NCI-H69 (cell line): ENCODE measurements around the gene CALML6.
"Not testable (repeated sequence)": the region's sequence is repeated elsewhere in the genome, so short reads cannot be mapped to it uniquely, and the experiment has no call there.

Source experiments
- DNase-seq: peaks from one replicate; lab custom pipeline; 2025; lab: John Stamatoyannopoulos, UW

CALML6 gene, protein sequence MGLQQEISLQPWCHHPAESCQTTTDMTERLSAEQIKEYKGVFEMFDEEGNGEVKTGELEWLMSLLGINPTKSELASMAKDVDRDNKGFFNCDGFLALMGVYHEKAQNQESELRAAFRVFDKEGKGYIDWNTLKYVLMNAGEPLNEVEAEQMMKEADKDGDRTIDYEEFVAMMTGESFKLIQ

DNA sequence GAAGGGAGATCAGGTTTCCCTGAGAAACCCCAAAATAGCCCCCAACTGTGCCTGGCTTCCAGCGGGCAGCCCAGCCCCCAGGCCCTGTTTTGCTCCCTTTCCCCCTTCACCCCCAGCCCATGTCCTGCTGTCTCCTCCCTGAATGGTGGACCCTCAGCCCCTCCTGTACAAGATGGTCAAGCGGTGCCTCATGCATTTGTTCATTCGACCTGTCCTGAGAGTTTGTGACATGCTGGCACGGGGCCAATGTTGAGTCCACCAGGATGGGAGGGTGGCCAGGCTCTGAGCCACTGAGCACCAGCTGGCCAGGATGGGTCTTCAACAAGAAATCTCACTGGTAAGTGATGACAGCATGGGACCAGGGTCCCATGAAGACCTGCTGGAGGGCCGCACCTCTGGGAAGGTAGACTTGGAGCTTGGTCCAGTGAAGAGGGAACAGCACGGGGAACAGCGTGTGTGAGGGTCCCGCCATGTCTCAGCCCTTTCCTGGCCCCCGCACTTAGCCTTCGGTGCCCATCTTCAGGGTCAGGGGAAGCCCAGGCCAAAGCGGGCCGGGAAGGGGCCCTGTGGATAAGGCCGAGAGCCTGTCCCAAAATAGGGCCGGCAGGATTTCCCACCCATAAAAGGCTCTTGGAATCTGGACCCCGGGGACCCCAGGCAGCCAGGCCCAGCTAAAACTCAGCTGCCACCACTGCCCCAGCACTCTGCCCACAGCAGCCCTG, at the start of gene CALML6:
Gene CALML6 (plus strand): TSS at position 290 of the 722 bp plus-strand sequence. CDS start 21 bp downstream, at position 311.
- no peak for DNase-seq

DNA sequence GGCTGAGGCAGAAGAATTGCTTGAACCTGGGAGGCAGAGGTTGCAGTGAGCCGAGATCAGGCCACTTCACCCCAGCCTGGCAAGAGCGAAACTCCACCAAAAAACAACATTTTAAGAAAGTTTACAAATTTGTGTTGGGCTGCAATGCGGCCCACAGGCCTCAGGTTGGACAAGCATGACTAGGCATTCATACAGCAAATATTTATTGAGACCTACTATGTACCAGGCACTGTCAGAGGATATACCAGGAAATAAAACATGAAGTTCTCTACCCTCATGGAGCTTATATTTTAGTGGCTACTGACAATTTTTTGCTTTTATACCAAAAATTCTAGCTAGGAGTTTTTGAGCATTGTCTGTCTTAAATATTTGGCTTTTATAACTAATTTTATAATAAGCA, 47.9 kb upstream of the CALML6 start:
- no peak for DNase-seq

DNA sequence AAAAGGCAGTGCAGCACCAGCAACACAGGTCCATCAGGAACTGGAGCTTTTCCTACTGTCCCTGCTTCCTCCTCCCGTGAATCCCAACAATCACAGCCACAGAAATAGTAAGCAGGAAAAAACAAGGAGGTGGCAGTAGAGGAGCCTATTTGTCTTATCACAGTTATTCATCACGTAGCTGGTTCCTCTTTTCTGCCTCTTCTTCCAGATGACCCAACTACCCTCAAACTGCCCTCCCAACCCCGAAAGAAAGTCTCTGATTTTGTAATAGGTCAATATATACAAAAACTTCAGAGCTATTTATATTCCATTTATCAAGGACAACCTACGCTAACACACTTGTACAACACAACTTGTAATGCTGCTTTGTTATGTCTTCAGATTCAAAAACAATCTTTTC, 45.6 kb upstream of the CALML6 start:
- no peak for DNase-seq

DNA sequence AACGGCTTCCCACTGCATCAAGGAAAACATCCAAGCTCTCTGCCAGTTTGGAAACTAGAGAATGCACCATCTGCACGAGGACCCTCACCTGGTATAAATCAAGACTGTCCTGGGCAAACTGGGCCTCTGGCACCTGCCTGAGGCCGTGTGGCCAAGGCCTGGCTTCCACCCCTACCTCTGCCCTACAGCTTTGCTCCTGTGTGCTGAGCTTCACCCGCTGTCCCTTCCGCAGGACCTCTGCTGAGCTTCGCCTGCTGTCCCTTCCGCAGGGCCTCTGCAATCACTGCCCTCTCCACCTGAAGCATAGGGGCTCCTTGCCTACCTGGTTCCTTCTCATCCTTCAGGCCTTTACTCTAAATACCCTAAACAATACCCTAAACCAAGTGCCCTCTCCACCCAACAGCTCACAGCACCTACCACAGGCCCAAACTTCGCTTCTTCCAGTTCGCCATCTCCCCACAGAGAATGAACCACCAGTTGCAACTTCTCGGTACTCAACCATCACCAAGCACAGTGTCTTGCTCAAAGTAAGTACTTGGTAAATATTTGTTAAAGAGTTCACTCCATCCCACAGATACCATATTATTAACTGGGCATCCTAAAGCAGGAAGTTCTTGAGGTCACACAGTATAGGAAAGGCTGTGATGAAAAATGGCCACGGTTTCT, 42.6 kb upstream of the CALML6 start:
- DNase-seq, result no peak

- no peak for DNase-seq
Observed at GRCh38 chr1:1873186-1873585, 41.9 kb upstream of the CALML6 start.

- DNase-seq, result no peak
Observed at GRCh38 chr1:1874901-1875300, 40.2 kb upstream of the CALML6 start.

DNA sequence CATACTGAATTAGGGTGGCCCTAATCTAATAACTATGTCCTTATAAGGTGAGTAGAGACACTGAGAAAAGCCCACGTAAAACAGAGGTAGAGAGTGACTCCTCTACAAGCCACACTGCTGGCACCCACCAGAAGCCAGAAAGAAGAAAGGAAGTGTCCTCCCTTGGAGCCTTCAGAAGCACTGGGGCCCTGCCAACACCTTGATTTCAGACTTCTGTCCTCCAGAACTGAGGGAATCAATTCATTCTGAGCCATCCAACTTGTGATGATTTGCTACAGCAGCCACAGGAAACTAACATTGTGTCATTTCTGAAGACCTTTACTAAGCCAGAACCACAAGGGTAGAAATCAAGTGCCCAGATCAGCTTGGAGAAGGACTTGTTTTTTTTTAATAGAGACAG, 39.1 kb upstream of the CALML6 start:
- DNase-seq, result no peak

- DNase-seq, result no peak
Observed at GRCh38 chr1:1876335-1876930, 38.6 kb upstream of the CALML6 start.

- no peak for DNase-seq
Observed at GRCh38 chr1:1877865-1878436, 37.1 kb upstream of the CALML6 start.

- DNase-seq, result no peak
Observed at GRCh38 chr1:1879942-1880341, 35.1 kb upstream of the CALML6 start.

DNA sequence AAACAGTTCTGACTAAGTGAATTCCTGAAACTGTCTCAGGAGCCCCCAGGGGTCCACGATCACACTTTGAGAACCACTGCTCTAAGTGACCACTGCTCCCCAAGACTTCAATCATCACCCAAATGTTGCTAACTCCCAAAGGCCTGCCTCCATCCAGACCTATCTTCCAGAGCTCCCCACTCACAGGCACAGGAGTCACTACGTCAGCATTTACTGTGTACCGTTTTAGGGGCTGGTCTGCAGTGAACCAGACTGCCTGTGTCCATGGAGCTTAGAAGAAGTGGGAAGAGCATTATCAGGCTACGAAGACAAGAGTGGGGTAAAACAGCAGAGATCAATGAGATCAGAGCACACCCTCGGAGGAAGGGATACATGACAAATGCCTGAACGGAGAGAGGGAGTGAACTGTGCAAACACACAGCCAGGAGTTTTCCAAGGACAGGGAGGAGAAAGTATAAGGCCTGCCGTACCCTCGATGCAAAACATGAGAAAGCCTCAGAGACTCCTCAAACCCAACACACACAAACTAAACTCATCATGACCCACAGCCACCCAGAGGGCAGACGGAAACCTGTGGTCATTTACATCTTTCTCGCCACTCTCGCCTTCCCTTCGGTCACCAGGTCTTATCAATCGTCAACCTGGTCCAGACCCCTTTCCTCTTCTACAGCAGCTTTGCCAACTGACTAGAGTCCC, 34.3 kb upstream of the CALML6 start:
- DNase-seq, result no peak

GRCh38 chr1:1881727-1882126, 33.3 kb upstream of the CALML6 start:
- DNase-seq, result no peak

DNA sequence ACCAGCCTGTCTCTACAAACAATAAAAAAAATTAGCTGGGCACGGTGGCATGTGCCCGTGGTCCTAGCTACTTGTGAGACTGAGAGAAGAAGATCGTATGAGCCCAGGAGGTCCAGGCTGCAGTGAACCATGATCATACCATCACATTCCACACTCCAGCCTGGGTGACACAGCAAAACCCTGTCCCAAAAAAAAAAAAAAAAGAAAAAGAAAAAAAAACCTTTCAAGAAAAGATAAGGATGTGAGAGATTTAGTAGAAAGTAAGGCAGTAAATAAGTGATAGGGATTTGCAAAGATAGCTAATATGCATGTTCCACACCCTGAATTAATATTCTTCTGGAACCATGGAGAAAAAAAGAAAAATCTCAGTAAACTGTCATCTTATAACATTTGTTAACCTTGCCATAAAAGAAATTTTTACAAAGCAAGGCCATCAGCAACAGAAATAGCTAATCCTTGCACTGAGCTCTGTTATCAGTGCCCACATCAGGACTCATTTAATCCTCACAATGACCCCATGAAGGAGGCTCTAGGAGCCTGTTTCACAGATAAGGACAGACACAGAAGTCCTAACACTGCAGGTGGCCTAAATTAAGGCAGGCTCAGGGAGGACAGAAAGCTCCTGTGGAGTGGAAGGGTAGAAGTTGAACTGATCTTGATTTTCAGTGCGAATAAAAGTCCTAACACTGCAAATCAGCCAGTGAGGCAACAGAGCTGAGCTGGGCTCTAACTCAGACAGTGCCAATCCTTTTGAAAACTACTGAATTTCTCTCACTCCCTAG, 31.8 kb upstream of the CALML6 start:
- DNase-seq, result no peak

GRCh38 chr1:1883890-1884289, 31.2 kb upstream of the CALML6 start:
- DNase-seq, result not testable (repeated sequence)

DNA sequence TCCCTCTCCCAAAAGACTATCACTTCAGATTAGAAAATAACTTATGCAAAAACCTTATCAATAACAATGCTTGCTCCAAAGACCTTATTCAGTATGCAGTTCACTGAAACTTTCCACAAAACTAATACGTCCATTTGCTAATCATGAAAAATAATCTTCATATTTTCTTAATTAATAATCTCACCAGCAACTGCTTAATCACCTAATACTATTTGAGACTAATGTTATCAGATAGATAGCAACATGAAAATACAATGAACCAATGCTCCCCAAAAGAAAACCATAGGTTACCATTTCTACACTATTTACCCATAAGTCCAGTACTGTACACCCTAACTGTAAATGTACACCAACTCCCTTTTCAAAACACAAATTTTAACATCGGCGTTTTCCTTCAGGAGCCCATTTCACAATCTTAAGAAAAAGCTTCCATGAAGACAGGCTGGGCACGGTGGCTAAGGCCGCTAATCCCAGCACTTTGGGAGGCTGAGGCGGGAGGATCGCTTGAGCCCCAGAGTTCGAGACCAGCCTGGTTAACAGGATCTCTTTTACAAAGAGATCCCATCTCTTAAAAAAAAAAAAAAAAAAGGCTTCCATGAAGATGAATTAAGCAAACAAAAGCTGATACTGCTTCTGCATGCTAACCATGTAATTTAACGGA, 25.8 kb upstream of the CALML6 start:
- peak; percentile 9 for DNase-seq

DNA sequence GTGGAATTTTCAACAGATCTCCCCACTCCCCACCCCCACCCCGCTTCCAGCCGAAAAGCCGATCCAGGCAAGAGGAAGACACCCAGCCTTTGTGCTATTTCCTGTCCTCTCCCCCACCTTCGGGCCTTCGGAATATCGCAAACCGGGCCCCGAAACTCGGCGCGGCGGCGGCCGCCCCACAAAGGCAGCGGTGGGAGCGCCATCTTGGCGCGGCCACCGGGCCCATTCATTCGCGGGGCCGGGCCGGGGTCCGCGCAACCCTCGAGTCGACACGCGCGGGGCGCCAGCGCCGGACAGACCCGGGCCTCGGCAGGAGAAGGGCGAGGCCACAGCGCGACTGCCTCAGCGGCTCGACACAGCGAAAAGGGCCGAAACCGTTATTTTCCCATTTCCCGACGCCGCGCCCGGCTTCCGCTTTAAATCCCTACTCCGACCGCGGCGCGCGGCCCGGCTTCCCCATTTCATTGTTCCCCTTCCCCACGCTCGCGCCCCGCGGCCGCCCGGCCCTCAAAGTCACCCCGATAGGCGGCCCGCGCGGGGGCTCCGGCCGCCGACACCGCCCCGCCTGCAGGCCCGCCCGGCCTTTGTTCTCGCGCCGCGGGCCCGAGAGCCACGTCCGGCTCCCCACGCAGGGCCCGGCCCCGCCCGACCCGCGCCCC, 25.1 kb upstream of the CALML6 start:
- DNase-seq, result peak; percentile 53

DNA sequence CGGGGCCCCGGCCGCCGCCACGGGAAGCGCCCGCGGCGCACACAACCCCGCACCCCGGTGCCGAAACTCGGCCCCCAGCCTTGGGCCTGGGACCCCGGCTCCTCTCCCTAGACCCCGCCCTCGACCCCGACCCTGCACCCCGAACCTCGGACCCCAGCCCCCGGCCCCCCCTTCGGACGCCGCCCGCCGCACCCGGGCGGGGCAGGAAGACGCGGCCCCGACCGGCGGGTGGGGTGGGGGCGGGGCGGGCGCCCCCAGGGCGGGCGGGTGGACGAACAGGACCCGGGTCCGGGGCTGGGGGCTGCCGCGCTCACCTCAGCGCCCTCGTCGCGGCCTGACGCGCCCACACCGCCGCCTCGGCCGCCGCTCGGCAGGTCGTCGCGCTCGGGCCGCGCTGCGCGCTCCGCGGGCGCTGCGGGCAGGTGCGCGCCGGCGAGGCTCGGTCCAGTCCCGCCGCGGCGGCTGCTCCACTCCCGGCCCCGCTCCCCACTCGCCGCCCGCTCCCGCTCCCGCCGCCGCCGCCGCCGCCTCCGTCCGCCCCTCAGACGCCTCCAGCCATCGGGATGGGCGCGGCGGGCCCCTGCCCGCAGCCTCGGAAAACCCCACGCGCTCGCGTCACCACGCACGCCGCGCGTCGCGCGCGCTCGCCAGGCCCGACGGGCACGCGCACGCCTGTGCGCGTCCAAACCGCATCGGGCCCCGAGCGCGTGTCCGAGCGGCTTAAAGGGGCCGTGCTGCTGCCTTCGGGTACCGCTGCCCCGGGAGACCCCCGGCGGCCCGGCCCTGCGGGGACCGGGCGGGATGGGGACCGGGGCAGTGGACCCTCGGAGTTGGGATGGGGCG, 24.3 kb upstream of the CALML6 start, which contains the start of gene GNB1:
Gene GNB1 (minus strand): TSS at position 582 of the 843 bp plus-strand sequence. CDS start 65,634 bp downstream, outside the sequence.
- peak; percentile 85 for DNase-seq

DNA sequence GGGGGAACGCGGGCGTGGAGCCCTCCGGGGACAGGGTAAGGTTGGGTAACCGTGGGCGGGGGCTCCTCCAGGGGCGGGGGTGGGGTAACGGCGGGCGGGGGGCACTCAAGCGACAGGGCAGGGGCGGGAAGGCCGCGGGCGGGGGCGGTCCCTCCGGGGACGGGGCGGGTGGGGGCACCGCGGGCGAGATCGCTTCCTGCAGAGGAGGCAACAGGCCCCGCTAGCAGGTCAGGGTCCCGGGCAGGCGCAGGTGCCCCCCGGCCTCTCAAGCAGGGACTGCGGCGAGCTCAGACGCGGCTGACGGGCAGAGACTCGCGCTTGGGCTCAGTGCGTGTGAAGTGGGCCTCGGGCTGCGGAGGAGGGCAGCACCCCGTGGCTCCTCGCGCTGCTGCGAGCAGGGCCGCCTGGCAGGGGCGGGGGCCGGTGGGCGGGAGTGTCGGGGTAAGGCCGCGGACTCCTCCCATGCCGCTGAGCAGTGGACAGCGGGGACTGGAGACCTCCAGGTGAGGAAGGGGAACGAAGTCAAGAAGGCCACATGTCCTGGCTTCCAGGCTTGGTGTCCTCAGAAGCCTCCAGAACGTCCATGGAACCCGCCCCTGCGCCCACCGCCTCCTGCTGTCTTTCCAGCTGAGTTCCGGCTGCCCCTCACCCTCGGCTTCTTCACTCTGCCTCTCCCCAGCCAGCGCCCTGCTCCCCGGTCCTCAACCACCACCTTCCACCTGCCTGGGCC, 23.5 kb upstream of the CALML6 start:
- peak; percentile 46 for DNase-seq
